PC-9 (cell line): ENCODE measurements around the gene SIX2.

ENCODE experiments used
- CTCF ChIP-seq: fragments of 200-600 bp; sonication (generic); conservative IDR thresholded peaks from 2 replicates; pipeline ENCODE4 v1.6.1; 2017; ENCODE audit warnings: mixed run types, antibody characterized with exemption, mild to moderate bottlenecking, moderate library complexity
- EZH2 ChIP-seq: fragments of 200-600 bp; sonication (generic); IDR thresholded peaks from 2 replicates; pipeline ENCODE4 v1.8.0; 2017; ENCODE audit warnings: antibody characterized with exemption, low read depth

- TF ChIP-seq EZH2 (no peak), CTCF (no peak)
Measured at GRCh38 chr2:45029215-45029614, 20.0 kb upstream of the SIX2 start.
